HFFc6 (cell line): Measurements from ENCODE around the gene AIPL1. TPM values are rescaled to one million over a fixed set of nuclear protein-coding genes. Genes with fewer than 3 reads are reported as not detected.

Source experiments
- DNase-seq: peaks from one replicate; pipeline ENCODE4 v3.0.0-alpha.2; 2018
- H3K27ac Mint-ChIP-seq: 2 replicates; pipeline ENCODE4 v1.8.0; 2020; ENCODE audit warnings: mild to moderate bottlenecking, mixed read lengths
- H3K27me3 Mint-ChIP-seq: 2 replicates; pipeline ENCODE4 v1.8.0; 2021; ENCODE audit warnings: mild to moderate bottlenecking, moderate library complexity, mixed read lengths; ENCODE audit not compliant: insufficient read depth
- H3K36me3 Mint-ChIP-seq: 2 replicates; pipeline ENCODE4 v1.8.0; 2021; ENCODE audit warnings: low read depth, mixed read lengths
- H3K4me1 Mint-ChIP-seq: 2 replicates; pipeline ENCODE4 v1.8.0; 2020; ENCODE audit warnings: low read depth, mixed read lengths
- H3K4me3 Mint-ChIP-seq: 2 replicates; pipeline ENCODE4 v1.8.0; 2020; ENCODE audit warnings: mild to moderate bottlenecking, moderate library complexity, mixed read lengths
- H3K9me3 Mint-ChIP-seq: 2 replicates; pipeline ENCODE4 v1.8.0; 2020; ENCODE audit warnings: mild to moderate bottlenecking, mixed read lengths
- CTCF ChIP-seq: fragments of 200-600 bp; sonication (generic); IDR thresholded peaks from 2 replicates; pipeline ENCODE4 v1.5.0; 2021; ENCODE audit warnings: antibody characterized with exemption, mild to moderate bottlenecking
- total RNA-seq, 6 experiments: library from RNA; stranded (reverse); fragmentation: NEBNext Ultra II Directional; extraction: Animal tissue kit (Norgen Biotek cat#: 25700); gene quantifications; 2 replicates in 1 of 6; 3 replicates in 5 of 6; pipeline ENCODE4 v1.2.3, GENCODE V29; 2021

The AIPL1 gene
- total RNA-seq, 6 experiments from 2014 or later = not detected

- H3K9me3 Mint-ChIP-seq = peaks cover 16% of the 10 kb centered on the region
- peaks cover 13% of the 10 kb centered on the region for H3K36me3 Mint-ChIP-seq
- peaks cover 13% of the 10 kb centered on the region for H3K4me1 Mint-ChIP-seq
- TF ChIP-seq CTCF = no peak
- no peak for DNase-seq
- no peak overlapping the region for H3K4me3 Mint-ChIP-seq
- H3K27ac Mint-ChIP-seq = no peak overlapping the region
- peaks cover 21% of the 10 kb centered on the region for H3K27me3 Mint-ChIP-seq
These were observed 8.4 kb downstream of the AIPL1 start for GRCh38 chr17:6426356-6427101.

- no peak for DNase-seq
- Mint-ChIP-seq H3K36me3 (peaks cover 5% of the 10 kb centered on the region; the same call in 1 of the 2 replicates), H3K9me3 (peaks cover 5% of the 10 kb centered on the region), H3K27me3 (peaks cover 23% of the 10 kb centered on the region), H3K4me3 (no peak overlapping the region), H3K4me1 (peaks cover 14% of the 10 kb centered on the region), H3K27ac (no peak overlapping the region)
- TF ChIP-seq CTCF = no peak
These were observed 9.5 kb downstream of the AIPL1 start for GRCh38 chr17:6425407-6425806.

- H3K4me3 Mint-ChIP-seq = no peak overlapping the region
- no peak for TF ChIP-seq CTCF
- no peak for DNase-seq
- H3K36me3 Mint-ChIP-seq = no peaks in the 10 kb centered on the region
- H3K27me3 Mint-ChIP-seq = peaks cover 23% of the 10 kb centered on the region
- H3K4me1 Mint-ChIP-seq = peaks cover 14% of the 10 kb centered on the region
- no peak overlapping the region for H3K27ac Mint-ChIP-seq
- H3K9me3 Mint-ChIP-seq = no peaks in the 10 kb centered on the region
These were observed 11.0 kb downstream of the AIPL1 start for GRCh38 chr17:6423931-6424330.

GRCh38 chr17:6422654-6423241, 12.2 kb downstream of the AIPL1 start:
- H3K4me3 Mint-ChIP-seq = no peak overlapping the region
- DNase-seq = no peak
- H3K36me3 Mint-ChIP-seq = no peaks in the 10 kb centered on the region
- H3K27me3 Mint-ChIP-seq = peaks cover 24% of the 10 kb centered on the region
- TF ChIP-seq CTCF = no peak
- H3K27ac Mint-ChIP-seq = no peak overlapping the region
- peaks cover 14% of the 10 kb centered on the region for H3K4me1 Mint-ChIP-seq
- H3K9me3 Mint-ChIP-seq = no peaks in the 10 kb centered on the region

- H3K4me1 Mint-ChIP-seq = peaks cover 7% of the 10 kb centered on the region
- no peaks in the 10 kb centered on the region for H3K36me3 Mint-ChIP-seq
- no peaks in the 10 kb centered on the region for H3K9me3 Mint-ChIP-seq
- no peak overlapping the region for H3K27ac Mint-ChIP-seq
- peaks cover 26% of the 10 kb centered on the region for H3K27me3 Mint-ChIP-seq
- TF ChIP-seq CTCF = peak; percentile 93
- peak; percentile 58 for DNase-seq
- H3K4me3 Mint-ChIP-seq = no peak overlapping the region
These were observed 13.0 kb downstream of the AIPL1 start for GRCh38 chr17:6421700-6422604.
